ENCODE measurements around the gene KRTAP19-3. TPM values are rescaled to one million over a fixed set of nuclear protein-coding genes. Genes with fewer than 3 reads are reported as not detected.

KRTAP19-3 gene
- total RNA-seq, 1 donor from 2014 or later: not detected

DNA sequence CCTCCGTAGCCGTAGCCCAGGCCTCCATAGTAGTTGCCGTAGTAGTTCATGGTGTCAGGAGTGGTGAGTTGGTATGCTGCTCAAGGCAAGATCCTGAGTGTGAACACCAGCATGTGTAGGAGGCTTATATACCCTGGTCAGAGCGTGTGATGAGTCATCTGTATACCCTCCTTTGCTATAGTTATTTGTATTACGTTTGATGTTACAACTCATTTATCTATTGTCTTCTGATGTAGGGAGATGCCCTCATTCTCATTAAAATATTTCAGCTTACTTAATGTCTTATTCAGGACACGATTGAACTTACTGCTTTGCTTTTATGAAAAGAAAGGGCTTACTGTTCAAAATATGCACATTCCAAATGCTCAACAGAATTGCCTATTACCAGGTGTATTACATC, 10.2 kb upstream of the KRTAP19-3 start, which contains the start of gene KRTAP19-5:
Gene KRTAP19-5, minus strand, starts transcription at position 101 of the 400 bp plus-strand sequence. Its CDS starts 51 bp downstream, at position 50.
- H3K36me3 ChIP-seq (ENCODE audit: insufficient read depth, low read length): no peaks in the 10 kb centered on the region
- Mint-ChIP-seq H3K9me3 (ENCODE audit: unreplicated experiment) (no peaks in the 10 kb centered on the region), H3K4me3 (ENCODE audit: unreplicated experiment) (no peak within 1 kb of the TSS), H3K36me3 (ENCODE audit: low read depth, unreplicated experiment) (no peaks in the 10 kb centered on the region), H3K4me1 (ENCODE audit: low read depth, unreplicated experiment) (no peaks in the 10 kb centered on the region), H3K27me3 (ENCODE audit: low read depth, unreplicated experiment) (no peaks in the 10 kb centered on the region), H3K27ac (ENCODE audit: unreplicated experiment) (no peak within 1 kb of the TSS)
- H3K4me1 ChIP-seq (ENCODE audit: insufficient read depth, low read length): no peaks in the 10 kb centered on the region
- H3K9me3 ChIP-seq (ENCODE audit: insufficient read depth, low read depth, low read length): peaks cover 6% of the 10 kb centered on the region
- FAIRE-seq (no peak), DNase-seq (ENCODE audit: low read depth) (no peak)
- H3K4me2 ChIP-seq (ENCODE audit: low read length): no peak within 1 kb of the TSS
- H3K27me3 ChIP-seq (ENCODE audit: insufficient read depth, low read length): no peaks in the 10 kb centered on the region
- no peak within 1 kb of the TSS for H3K4me3 ChIP-seq (ENCODE audit: insufficient read depth, low read depth, low read length)
- no peaks in the 10 kb centered on the region for H4K20me1 ChIP-seq (ENCODE audit: insufficient read depth, low read length)
- no peak within 1 kb of the TSS for H3K9ac ChIP-seq (ENCODE audit: low read length)
- TF ChIP-seq, protein P1, sequence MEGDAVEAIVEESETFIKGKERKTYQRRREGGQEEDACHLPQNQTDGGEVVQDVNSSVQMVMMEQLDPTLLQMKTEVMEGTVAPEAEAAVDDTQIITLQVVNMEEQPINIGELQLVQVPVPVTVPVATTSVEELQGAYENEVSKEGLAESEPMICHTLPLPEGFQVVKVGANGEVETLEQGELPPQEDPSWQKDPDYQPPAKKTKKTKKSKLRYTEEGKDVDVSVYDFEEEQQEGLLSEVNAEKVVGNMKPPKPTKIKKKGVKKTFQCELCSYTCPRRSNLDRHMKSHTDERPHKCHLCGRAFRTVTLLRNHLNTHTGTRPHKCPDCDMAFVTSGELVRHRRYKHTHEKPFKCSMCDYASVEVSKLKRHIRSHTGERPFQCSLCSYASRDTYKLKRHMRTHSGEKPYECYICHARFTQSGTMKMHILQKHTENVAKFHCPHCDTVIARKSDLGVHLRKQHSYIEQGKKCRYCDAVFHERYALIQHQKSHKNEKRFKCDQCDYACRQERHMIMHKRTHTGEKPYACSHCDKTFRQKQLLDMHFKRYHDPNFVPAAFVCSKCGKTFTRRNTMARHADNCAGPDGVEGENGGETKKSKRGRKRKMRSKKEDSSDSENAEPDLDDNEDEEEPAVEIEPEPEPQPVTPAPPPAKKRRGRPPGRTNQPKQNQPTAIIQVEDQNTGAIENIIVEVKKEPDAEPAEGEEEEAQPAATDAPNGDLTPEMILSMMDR (IDR thresholded peaks at IDR 0.05; ENCODE audit: insufficient read depth, low read depth, low read length): no peak
- no peak for TF ChIP-seq EZH2 (IDR thresholded peaks at IDR 0.05; ENCODE audit: insufficient read depth, low read length)
- no peak within 1 kb of the TSS for H3K27ac ChIP-seq (ENCODE audit: low read depth, low read length)
- H2AFZ ChIP-seq (ENCODE audit: low read depth, low read length): no peak within 1 kb of the TSS
- no peaks in the 10 kb centered on the region for H3K79me2 ChIP-seq (ENCODE audit: insufficient read depth, low read length)

DNA sequence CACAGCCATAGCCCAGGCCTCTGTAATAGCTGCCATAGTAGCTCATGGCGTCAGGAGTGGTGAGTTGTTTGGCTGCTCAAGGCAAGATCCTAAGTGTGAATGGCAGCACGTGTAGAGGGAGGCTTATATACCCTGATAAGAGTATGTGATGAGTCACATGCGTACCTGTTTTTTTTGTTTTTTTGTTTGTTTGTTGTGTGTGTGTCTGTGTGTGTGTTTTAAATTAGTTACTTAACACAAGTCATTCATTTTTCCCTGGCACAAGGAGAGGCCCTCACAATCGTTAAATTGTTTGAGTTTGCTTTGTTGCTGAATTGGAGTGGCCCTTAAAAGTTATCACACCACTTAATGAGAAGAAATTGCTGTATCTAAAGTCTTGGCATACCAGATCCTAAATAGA, 5.3 kb upstream of the KRTAP19-3 start, which contains the start of gene KRTAP19-4:
Gene KRTAP19-4, minus strand, starts transcription at position 101 of the 400 bp plus-strand sequence. Its CDS starts 55 bp downstream, at position 46.
- TF ChIP-seq, protein P1 (IDR thresholded peaks at IDR 0.05; ENCODE audit: insufficient read depth, low read depth, low read length): no peak
- no peak for TF ChIP-seq EZH2 (IDR thresholded peaks at IDR 0.05; ENCODE audit: insufficient read depth, low read length)
- H3K4me3 ChIP-seq (ENCODE audit: insufficient read depth, low read depth, low read length): no peak within 1 kb of the TSS
- H3K27me3 ChIP-seq (ENCODE audit: insufficient read depth, low read length): no peaks in the 10 kb centered on the region
- Mint-ChIP-seq H3K27ac (ENCODE audit: unreplicated experiment) (no peak within 1 kb of the TSS), H3K27me3 (ENCODE audit: low read depth, unreplicated experiment) (no peaks in the 10 kb centered on the region), H3K9me3 (ENCODE audit: unreplicated experiment) (no peaks in the 10 kb centered on the region), H3K4me1 (ENCODE audit: low read depth, unreplicated experiment) (no peaks in the 10 kb centered on the region), H3K4me3 (ENCODE audit: unreplicated experiment) (no peak within 1 kb of the TSS), H3K36me3 (ENCODE audit: low read depth, unreplicated experiment) (no peaks in the 10 kb centered on the region)
- no peak for FAIRE-seq
- no peaks in the 10 kb centered on the region for H3K36me3 ChIP-seq (ENCODE audit: insufficient read depth, low read length)
- no peak within 1 kb of the TSS for H3K27ac ChIP-seq (ENCODE audit: low read depth, low read length)
- no peak within 1 kb of the TSS for H2AFZ ChIP-seq (ENCODE audit: low read depth, low read length)
- no peaks in the 10 kb centered on the region for H3K4me1 ChIP-seq (ENCODE audit: insufficient read depth, low read length)
- H3K79me2 ChIP-seq (ENCODE audit: insufficient read depth, low read length): no peaks in the 10 kb centered on the region
- no peak for DNase-seq (ENCODE audit: low read depth)
- H3K9me3 ChIP-seq (ENCODE audit: insufficient read depth, low read depth, low read length): peaks cover 6% of the 10 kb centered on the region
- H3K9ac ChIP-seq (ENCODE audit: low read length): no peak within 1 kb of the TSS
- no peak within 1 kb of the TSS for H3K4me2 ChIP-seq (ENCODE audit: low read length)
- no peaks in the 10 kb centered on the region for H4K20me1 ChIP-seq (ENCODE audit: insufficient read depth, low read length)

DNA sequence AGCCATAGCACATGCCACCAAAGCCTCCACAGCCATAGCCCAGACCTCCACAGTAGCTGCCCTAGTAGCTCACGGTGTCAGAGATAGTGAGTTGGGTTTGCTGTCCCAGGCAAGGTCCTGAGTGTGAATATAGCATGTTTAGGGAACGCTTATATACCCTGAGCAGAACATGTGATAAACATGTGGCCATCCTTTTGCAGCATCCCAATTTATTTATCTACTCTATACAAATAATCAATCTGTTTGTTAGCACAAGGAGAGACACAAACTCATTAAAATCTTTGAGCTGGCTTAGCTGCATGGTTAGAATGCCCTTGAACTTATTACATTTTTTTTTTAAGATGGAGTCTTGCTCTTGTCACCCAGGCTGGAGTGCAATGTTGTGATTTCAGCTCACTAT, 4.5 kb downstream of the KRTAP19-3 start, which contains the start of gene KRTAP19-2:
Gene KRTAP19-2, minus strand, starts transcription at position 101 of the 400 bp plus-strand sequence. Its CDS starts 88 bp downstream, at position 13.
- Histone ChIP-seq H3K9ac (ENCODE audit: low read length) (no peak within 1 kb of the TSS), H3K27me3 (ENCODE audit: insufficient read depth, low read length) (no peaks in the 10 kb centered on the region), H4K20me1 (ENCODE audit: insufficient read depth, low read length) (no peaks in the 10 kb centered on the region), H3K27ac (ENCODE audit: low read depth, low read length) (no peak within 1 kb of the TSS), H3K9me3 (ENCODE audit: insufficient read depth, low read depth, low read length) (peaks cover 8% of the 10 kb centered on the region), H3K4me1 (ENCODE audit: insufficient read depth, low read length) (no peaks in the 10 kb centered on the region), H3K4me3 (ENCODE audit: insufficient read depth, low read depth, low read length) (no peak within 1 kb of the TSS), H2AFZ (ENCODE audit: low read depth, low read length) (no peak within 1 kb of the TSS), H3K36me3 (ENCODE audit: insufficient read depth, low read length) (no peaks in the 10 kb centered on the region), H3K4me2 (ENCODE audit: low read length) (no peak within 1 kb of the TSS), H3K79me2 (ENCODE audit: insufficient read depth, low read length) (no peaks in the 10 kb centered on the region)
- FAIRE-seq: no peak
- Mint-ChIP-seq H3K27ac (ENCODE audit: unreplicated experiment) (no peak within 1 kb of the TSS), H3K4me3 (ENCODE audit: unreplicated experiment) (no peak within 1 kb of the TSS), H3K9me3 (ENCODE audit: unreplicated experiment) (peaks cover 7% of the 10 kb centered on the region), H3K4me1 (ENCODE audit: low read depth, unreplicated experiment) (no peaks in the 10 kb centered on the region), H3K27me3 (ENCODE audit: low read depth, unreplicated experiment) (no peaks in the 10 kb centered on the region), H3K36me3 (ENCODE audit: low read depth, unreplicated experiment) (no peaks in the 10 kb centered on the region)
- no peak for DNase-seq (ENCODE audit: low read depth)
- TF ChIP-seq, protein P1 (IDR thresholded peaks at IDR 0.05; ENCODE audit: insufficient read depth, low read depth, low read length): no peak
- no peak for TF ChIP-seq EZH2 (IDR thresholded peaks at IDR 0.05; ENCODE audit: insufficient read depth, low read length)

Measured in astrocyte (in vitro differentiated cells and primary cell).